H1 (cell line): ENCODE results near the gene OLR1. TPM values are rescaled to one million over a fixed set of nuclear protein-coding genes. Genes with fewer than 3 reads are reported as not detected.

ENCODE experiments used
- BCL11A ChIP-seq, 2 experiments: IDR thresholded peaks; one replicate each; pipeline ENCODE4 v1.6.1; 2011; ENCODE audit warnings: low read depth in 2 of 2, low read length in 2 of 2, mild to moderate bottlenecking in 2 of 2
- CHD7 ChIP-seq: fragments of 300-600 bp; sonication (generic); IDR thresholded peaks from 2 replicates; pipeline ENCODE4 v1.7.1; 2012; ENCODE audit warnings: low read length, moderate library complexity, mild to moderate bottlenecking, inconsistent platforms; ENCODE audit not compliant: insufficient replicate concordance
- EZH2 ChIP-seq: fragments of 200-600 bp; sonication (generic); IDR thresholded peaks from 2 replicates; pipeline ENCODE4 v1.7.1; 2012; ENCODE audit warnings: low read depth, mild to moderate bottlenecking, moderate library complexity, low read length, inconsistent platforms; ENCODE audit not compliant: severe bottlenecking
- RBBP5 ChIP-seq: IDR thresholded peaks from 2 replicates; pipeline ENCODE4 v1.7.1; 2012; ENCODE audit warnings: low read depth, mild to moderate bottlenecking, inconsistent platforms, low read length, moderate library complexity, borderline replicate concordance
- SIN3A ChIP-seq, 2 experiments: IDR thresholded peaks in 1 of 2; conservative IDR thresholded peaks in 1 of 2; 2 replicates each; pipeline ENCODE4 v1.6.1; 2011 to 2012; ENCODE audit warnings: low read length in 2 of 2, improper control_type of control experiment in 1 of 2, low read depth in 1 of 2, mild to moderate bottlenecking in 1 of 2
- SIX5 ChIP-seq: IDR thresholded peaks from 2 replicates; pipeline ENCODE4 v1.6.1; 2011; ENCODE audit warnings: mild to moderate bottlenecking, low read depth, low read length
- TBP ChIP-seq: IDR thresholded peaks from 2 replicates; pipeline ENCODE4 v1.6.1; 2011; ENCODE audit warnings: low read depth, low read length, improper control_type of control experiment
- polyA plus RNA-seq, 7 experiments: library from polyadenylated mRNA; depleted of rRNA in 3 of 7; stranded (reverse) in 5 of 7; unstranded in 2 of 7; fragments of >200 nt in 5 of 7; fragments of 200-250 nt in 2 of 7; gene quantifications; 1 replicate in 5 of 7; 2 replicates in 1 of 7; 4 replicates in 1 of 7; pipeline versions ENCODE4 v1.2.1 to v1.2.3, GENCODE V29; 2011 to 2013; ENCODE audit warnings: missing spikeins in 2 of 7, mixed read lengths in 2 of 7
- total RNA-seq: library from RNA; stranded (reverse); fragmentation: NEBNext Ultra II Directional; extraction: Animal tissue kit (Norgen Biotek cat#: 25700); gene quantifications from 2 replicates; pipeline ENCODE4 v1.2.1, GENCODE V29; 2021

OLR1 gene
- total and polyA plus RNA-seq, 2 of the 8 experiments (the other 6 are each of a cell fraction or from before 2014, with no cell fraction given), result not detected

- TF ChIP-seq CHD7, result no peak
- no peak for TF ChIP-seq SIN3A (conservative IDR thresholded peaks at IDR 0.05 in 1 of 2, IDR thresholded peaks at IDR 0.05 in 1 of 2; ENCODE audit: low read depth in 1 of 2, low read length in 2 of 2)
- TF ChIP-seq BCL11A (IDR thresholded peaks at IDR 0.05; ENCODE audit: low read depth in 2 of 2, low read length in 2 of 2), result no peak
- TF ChIP-seq RBBP5, result no peak
- TF ChIP-seq EZH2, result no peak
- TF ChIP-seq TBP, result no peak
- TF ChIP-seq SIX5, result no peak
- TF ChIP-seq, all 59 proteins: peak for 0
Observed at GRCh38 chr12:10135126-10135525, 36.8 kb downstream of the OLR1 start (continued).
